Left forelimb (tissue), 1 donor: ENCODE data around the gene FUT3.
"Not testable (repeated sequence)": the region's sequence is repeated elsewhere in the genome, so short reads cannot be mapped to it uniquely, and the experiment has no call there.

Source experiments
- DNase-seq: peaks from one replicate; pipeline ENCODE4 v3.0.0-alpha.2; 2018; ENCODE audit warnings: low spot score

FUT3 gene

GRCh38 chr19:5881543-5882299 is 30.5 kb upstream of the FUT3 start:
- DNase-seq, result no peak

DNA sequence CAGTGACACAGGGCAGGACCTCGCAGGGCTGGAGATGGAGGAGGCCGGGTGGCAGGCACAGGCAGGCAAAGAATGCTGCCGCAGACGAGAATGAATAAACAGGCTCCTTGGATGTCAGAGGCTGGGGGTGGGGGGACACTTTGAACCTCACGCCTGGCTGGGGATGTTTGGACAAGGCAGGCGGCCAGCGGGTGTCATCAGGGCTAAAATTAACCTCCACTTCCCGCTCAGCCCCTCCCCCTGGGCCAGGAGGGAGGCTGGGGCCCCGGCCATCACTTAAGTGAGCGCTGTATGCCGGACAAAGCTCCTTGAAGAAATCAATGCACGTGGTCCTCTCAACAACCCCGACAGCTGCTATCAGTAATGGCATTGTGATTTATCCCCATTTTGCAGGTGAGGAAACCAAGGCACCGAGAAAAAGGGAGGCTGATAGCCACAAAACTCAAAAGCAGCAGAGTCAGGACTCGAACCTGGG is 29.4 kb upstream of the FUT3 start:
- DNase-seq, result peak; percentile 82

DNA sequence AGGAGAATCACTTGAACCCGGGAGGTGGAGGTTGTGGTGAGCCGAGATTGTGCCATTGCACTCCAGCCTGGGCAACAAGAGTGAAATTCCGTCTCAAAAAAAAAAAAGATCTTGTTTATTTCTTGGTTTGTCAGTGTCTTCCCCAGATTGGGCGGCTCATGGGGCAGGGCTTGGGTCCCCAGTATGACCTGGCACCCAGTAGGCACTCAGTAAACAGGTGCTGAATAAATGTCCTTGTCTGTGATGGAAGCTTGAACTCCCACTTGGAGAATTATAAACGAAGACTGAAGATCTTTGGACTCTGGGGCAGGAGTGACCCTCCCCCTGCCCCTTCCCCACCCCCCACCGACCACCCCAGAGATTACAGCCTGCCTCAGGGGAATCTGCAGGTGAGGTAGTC is 28.9 kb upstream of the FUT3 start:
- DNase-seq, result no peak

GRCh38 chr19:5877882-5878281 is 26.6 kb upstream of the FUT3 start:
- DNase-seq, result no peak

DNA sequence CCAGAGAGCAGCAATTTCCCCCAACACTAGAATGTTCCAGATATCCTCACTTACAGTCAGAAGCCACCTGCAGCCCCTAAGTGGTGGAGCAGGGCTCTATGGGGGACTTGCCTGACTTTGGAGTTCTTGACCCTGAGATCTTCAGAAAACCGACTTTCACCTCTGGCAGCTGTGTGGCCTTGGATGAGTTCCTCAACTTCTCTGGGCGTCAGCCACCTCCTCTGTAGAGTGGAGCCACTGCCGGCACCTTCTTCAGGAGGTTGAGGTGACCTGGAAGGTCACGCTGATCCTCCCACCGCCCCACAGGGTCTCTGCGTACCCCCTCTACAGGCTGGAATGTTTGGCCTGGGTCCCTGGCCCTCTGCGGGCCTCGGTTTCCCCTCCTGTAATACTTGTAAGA is 26.2 kb upstream of the FUT3 start:
- DNase-seq, result no peak

GRCh38 chr19:5874496-5874895 is 23.2 kb upstream of the FUT3 start:
- DNase-seq, result not testable (repeated sequence)

- peak; percentile 49 for DNase-seq
Measured at GRCh38 chr19:5873617-5874199, 22.5 kb upstream of the FUT3 start.

- DNase-seq, result no peak
Measured at GRCh38 chr19:5870986-5871394, 19.7 kb upstream of the FUT3 start.

GRCh38 chr19:5867201-5868136 is 16.2 kb upstream of the FUT3 start:
- DNase-seq, result no peak

- DNase-seq, result no peak
Measured at GRCh38 chr19:5865772-5866171, 14.5 kb upstream of the FUT3 start.

GRCh38 chr19:5864725-5865486 is 13.7 kb upstream of the FUT3 start:
- no peak for DNase-seq

DNA sequence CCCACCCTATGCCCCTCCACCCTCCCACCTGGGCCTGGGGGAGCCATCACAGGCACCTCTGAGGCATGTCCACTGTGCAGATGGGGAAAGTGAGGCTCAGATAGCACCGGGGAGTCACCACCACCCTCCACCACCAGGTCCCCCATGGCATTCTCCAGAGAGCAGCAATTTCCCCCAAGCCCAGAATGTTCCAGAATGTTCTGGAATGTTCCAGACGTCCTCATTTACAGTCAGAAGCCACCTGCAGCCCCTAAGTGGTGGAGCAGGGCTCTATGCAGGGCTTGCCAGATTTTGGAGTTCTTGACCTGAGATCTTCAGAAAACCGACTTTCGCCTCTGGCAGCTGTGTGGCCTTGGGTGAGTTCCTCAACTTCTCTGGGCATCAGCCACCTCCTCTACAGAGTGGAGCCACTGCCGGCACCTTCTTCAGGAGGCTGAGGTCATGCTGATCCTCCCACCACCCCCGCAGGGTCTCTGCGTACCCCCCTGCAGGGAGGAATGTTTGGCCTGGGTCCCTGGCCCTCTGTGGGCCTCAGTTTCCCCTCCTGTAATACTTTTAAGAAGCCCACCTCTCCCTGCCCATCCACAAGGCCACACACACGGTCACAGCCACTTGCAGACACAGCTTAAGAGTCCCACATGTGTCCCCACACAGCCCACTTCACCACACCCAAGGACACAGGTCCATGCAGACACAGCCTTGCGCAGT is 12.9 kb upstream of the FUT3 start:
- DNase-seq, result no peak

DNA sequence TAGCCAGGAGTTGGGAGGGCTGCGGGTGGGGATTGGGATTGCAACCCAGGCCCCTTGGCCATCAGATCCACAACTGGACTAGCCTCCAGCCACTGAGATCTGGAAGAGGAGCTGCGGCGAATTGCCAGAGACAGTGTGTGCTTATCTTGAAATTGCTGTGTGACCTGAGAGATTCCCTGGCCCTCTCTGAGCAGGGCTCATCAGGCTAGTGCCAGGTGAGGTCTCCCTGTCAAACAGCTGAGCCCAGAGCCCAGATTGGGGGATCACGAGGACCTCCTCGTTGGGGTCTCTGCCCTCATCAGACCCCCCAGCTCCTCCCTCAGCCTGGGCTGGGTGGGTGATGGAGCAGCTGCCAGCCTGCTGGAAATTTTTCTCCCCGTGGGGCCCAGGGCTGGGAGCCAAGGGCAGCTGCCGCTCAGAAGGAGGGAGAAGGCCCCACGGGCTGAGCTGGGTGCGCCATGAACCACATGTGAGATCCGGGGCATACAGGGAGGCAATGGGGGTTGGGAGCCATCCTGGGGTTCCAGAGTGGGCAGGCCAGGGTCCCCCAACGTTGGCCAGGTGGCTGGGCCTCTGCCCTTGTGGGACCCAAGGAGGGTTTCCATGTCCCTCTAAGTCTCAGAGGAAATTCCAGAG is 11.9 kb upstream of the FUT3 start:
- DNase-seq, result no peak

DNA sequence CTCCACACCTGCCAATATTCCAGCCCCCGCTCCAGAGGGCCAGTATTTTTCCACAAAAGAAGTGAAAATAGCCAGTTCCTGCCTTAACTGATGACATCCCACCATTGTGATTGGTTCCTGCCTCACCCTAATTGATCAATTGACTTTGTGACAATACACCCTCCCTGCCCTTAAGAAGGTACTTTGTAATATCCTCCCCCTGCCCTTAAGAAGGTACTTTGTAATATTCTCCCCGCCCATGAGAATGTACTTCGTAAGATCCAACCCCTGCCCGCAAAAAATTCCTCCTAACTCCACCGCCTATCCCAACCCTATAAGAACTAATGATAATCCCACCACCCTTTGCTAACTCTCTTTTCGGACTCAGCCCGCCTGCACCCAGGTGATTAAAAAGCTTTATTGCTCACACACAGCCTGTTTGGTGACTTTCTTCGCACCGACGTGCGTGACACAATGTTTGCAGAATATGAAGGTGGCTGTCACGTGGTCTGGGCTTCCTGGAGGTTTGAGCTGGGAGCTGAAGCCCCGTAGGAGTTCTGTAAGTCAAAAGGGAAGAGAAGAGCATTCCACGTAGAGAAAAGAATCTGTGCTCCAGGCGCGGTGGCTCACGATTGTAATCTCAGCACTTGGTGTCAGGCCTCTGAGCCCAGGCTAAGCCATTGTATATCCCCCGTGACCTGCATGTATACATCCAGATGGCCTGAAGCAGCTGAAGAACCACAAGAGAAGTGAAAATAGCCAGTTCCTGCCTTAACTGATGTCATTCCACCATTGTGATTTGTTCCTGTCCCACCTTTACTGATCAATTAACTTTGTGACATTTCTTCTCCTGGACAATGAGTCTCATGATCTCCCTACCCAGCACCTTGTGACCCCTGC is 6.2 kb upstream of the FUT3 start:
- DNase-seq, result no peak

DNA sequence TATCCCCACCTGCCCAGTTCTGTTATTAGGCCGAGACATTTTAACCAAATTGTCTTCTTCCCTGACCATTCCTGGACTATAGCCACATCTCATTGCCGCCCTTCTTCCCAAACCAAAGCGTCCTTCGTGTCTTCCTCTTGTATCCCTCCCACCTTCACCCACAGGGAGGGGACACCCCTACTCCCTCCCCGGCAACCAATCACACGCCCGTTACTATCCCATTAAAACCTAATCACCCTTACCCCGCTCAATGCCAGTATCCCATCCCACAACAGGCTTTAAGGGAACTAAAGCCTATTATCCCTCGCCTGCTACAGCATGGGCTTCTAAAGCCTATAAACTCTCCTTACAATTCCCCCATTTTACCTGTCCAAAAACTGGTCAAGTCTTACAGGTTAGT is 3.9 kb upstream of the FUT3 start:
- DNase-seq, result not testable (repeated sequence)

- not testable (repeated sequence) for DNase-seq
Measured at GRCh38 chr19:5854121-5854520, 2.9 kb upstream of the FUT3 start.

DNA sequence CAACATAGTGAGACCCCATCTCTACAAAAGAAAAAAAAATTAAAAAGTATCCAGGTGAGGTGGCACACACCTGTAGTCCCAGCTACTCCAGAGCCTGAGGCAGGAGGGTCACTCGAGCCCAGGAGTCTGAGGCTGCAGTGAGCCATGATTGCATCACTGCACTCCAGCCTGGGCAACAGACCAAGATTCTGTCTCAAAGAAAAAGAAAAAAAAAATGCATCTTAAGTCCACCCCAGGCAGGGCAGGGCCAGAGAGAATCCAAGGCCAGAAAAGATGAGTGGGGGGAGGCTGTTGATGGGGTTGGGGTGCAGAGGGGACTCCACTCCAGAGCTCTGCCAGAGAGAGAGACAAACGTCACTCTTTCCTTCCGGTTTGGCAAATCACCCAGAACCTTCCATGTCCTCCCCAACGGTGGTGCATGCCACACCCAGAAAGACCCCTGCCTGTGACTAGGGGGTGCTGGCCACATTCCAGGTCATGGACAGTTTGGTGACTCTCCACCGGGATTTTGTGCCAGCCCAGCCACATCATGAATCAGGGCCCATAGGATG is 431 bp downstream of the FUT3 start:
- DNase-seq, result no peak

DNA sequence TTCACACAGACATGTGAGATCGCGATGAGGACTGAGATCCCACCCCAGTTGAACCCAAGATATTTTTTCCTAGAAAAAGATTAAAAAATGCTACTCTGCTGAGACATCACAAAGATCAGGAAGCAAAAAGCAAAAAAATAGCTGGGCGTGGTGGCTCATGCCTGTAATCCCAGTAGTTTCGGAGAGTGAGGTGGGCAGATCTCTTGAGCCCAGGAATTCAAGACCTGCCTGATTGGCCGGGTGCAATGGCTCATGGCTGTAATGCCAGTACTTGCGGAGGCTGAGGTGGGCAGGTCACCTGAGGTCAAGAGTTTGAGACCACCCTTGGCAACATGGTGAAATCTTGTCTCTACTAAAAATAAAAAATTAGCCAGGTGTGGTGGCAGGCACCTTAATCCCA is 1.1 kb downstream of the FUT3 start:
- DNase-seq, result no peak

GRCh38 chr19:5848621-5849020 is 2.6 kb downstream of the FUT3 start:
- DNase-seq, result not testable (repeated sequence)
